HG02885 (cell line): ENCODE results near the gene ARHGEF28.
A peak's percentile ranks its signal among the peaks of the same experiment; 100 is the strongest.

ENCODE experiments used
- ATAC-seq: cut with Tn5 transposase; IDR thresholded peaks from one replicate; pipeline ENCODE4 v1.9.1; 2021; ENCODE audit warnings: mild to moderate bottlenecking; ENCODE audit not compliant: unreplicated experiment, poor library complexity

The ARHGEF28 gene

GRCh38 chr5:73763300-73764032 is 137.5 kb downstream of the ARHGEF28 start:
- no peak for ATAC-seq

GRCh38 chr5:73764586-73764985 is 138.6 kb downstream of the ARHGEF28 start:
- ATAC-seq, result no peak

GRCh38 chr5:73764996-73765395 is 139.0 kb downstream of the ARHGEF28 start:
- no peak for ATAC-seq

- ATAC-seq, result no peak
These were observed 140.9 kb downstream of the ARHGEF28 start for GRCh38 chr5:73766902-73767301.

GRCh38 chr5:73770172-73771025 is 144.4 kb downstream of the ARHGEF28 start:
- no peak for ATAC-seq

GRCh38 chr5:73774924-73775323 is 148.9 kb downstream of the ARHGEF28 start:
- no peak for ATAC-seq

GRCh38 chr5:73776405-73776804 is 150.4 kb downstream of the ARHGEF28 start:
- no peak for ATAC-seq

- ATAC-seq, result no peak
These were observed 151.2 kb downstream of the ARHGEF28 start for GRCh38 chr5:73777192-73777591.

GRCh38 chr5:73780302-73781080 is 154.5 kb downstream of the ARHGEF28 start:
- ATAC-seq, result no peak

- no peak for ATAC-seq
These were observed 155.2 kb downstream of the ARHGEF28 start for GRCh38 chr5:73781107-73781768.

- no peak for ATAC-seq
These were observed 157.8 kb downstream of the ARHGEF28 start for GRCh38 chr5:73783828-73784227.

GRCh38 chr5:73786043-73786831 is 160.2 kb downstream of the ARHGEF28 start:
- no peak for ATAC-seq

GRCh38 chr5:73789851-73790281 is 163.9 kb downstream of the ARHGEF28 start:
- ATAC-seq, result no peak

- no peak for ATAC-seq
These were observed 165.4 kb downstream of the ARHGEF28 start for GRCh38 chr5:73791389-73791788.

- peak; percentile 73 for ATAC-seq
These were observed 166.8 kb downstream of the ARHGEF28 start for GRCh38 chr5:73792687-73793320.

- ATAC-seq, result no peak
These were observed 167.9 kb downstream of the ARHGEF28 start for GRCh38 chr5:73793911-73794310.

GRCh38 chr5:73796164-73797131 is 170.5 kb downstream of the ARHGEF28 start:
- ATAC-seq, result no peak

GRCh38 chr5:73797132-73797510 is 171.1 kb downstream of the ARHGEF28 start:
- no peak for ATAC-seq
